ENCODE measurements around the gene GJC1.
A peak's percentile ranks its signal among the peaks of the same experiment; 100 is the strongest.

DNA sequence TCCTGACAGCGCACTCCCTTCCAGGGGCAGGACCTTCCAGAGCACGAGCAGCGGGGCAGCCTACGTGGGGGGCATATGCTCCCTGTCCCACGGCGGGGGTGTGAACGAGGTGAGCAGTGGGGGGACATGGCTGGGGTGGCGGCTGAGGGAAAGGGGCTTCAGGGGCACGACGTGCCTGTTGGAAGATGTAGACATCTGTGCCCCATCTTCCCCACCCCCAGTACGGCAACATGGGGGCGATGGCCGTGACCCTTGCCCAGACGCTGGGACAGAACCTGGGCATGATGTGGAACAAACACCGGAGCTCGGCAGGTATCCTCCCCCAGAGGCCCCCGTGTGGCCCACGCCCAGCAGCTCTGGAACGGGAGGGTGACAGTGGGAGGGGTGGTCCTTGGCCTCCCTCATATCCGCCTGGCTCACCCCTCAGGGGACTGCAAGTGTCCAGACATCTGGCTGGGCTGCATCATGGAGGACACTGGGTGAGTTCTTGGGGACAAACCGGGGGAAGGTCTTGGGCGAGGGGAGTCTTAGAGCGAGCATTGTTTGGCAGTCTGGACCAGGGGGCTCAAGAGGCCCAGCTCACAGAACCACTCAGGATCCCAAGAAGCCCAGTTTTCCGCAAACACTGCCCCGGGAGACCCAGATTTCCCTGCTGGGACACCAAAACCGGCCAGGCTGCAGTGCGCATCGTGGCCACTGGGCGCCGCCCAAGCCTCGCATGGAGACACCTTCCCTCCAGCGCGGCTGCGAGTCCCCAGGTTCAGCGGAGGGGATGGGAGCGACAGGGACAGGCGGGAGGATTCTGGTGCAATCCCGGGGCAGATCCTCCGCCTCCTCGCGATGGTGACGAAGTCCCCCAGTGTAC, 55.6 kb downstream of the GJC1 start:
- TF ChIP-seq, protein P1, sequence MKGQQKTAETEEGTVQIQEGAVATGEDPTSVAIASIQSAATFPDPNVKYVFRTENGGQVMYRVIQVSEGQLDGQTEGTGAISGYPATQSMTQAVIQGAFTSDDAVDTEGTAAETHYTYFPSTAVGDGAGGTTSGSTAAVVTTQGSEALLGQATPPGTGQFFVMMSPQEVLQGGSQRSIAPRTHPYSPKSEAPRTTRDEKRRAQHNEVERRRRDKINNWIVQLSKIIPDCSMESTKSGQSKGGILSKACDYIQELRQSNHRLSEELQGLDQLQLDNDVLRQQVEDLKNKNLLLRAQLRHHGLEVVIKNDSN (CRISPR knock-in tag; IDR thresholded peaks at IDR 0.05), result no peak
- TF ChIP-seq, protein P2, sequence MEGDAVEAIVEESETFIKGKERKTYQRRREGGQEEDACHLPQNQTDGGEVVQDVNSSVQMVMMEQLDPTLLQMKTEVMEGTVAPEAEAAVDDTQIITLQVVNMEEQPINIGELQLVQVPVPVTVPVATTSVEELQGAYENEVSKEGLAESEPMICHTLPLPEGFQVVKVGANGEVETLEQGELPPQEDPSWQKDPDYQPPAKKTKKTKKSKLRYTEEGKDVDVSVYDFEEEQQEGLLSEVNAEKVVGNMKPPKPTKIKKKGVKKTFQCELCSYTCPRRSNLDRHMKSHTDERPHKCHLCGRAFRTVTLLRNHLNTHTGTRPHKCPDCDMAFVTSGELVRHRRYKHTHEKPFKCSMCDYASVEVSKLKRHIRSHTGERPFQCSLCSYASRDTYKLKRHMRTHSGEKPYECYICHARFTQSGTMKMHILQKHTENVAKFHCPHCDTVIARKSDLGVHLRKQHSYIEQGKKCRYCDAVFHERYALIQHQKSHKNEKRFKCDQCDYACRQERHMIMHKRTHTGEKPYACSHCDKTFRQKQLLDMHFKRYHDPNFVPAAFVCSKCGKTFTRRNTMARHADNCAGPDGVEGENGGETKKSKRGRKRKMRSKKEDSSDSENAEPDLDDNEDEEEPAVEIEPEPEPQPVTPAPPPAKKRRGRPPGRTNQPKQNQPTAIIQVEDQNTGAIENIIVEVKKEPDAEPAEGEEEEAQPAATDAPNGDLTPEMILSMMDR (IDR thresholded peaks at IDR 0.05 in 2 of 3, conservative IDR thresholded peaks at IDR 0.05 in 1 of 3; ENCODE audit: insufficient read depth in 2 of 3, low read depth in 1 of 3, low read length in 3 of 3), result peak; percentile 96 to 99 (median 96)
- TF ChIP-seq, protein P3, sequence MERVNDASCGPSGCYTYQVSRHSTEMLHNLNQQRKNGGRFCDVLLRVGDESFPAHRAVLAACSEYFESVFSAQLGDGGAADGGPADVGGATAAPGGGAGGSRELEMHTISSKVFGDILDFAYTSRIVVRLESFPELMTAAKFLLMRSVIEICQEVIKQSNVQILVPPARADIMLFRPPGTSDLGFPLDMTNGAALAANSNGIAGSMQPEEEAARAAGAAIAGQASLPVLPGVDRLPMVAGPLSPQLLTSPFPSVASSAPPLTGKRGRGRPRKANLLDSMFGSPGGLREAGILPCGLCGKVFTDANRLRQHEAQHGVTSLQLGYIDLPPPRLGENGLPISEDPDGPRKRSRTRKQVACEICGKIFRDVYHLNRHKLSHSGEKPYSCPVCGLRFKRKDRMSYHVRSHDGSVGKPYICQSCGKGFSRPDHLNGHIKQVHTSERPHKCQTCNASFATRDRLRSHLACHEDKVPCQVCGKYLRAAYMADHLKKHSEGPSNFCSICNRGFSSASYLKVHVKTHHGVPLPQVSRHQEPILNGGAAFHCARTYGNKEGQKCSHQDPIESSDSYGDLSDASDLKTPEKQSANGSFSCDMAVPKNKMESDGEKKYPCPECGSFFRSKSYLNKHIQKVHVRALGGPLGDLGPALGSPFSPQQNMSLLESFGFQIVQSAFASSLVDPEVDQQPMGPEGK (CRISPR knock-in tag; IDR thresholded peaks at IDR 0.05; ENCODE audit: borderline replicate concordance), result no peak
- TF ChIP-seq JUND (IDR thresholded peaks at IDR 0.05; ENCODE audit: borderline replicate concordance, low read depth, low read length) (peak; percentile 16; the same call in 1 of the 2 replicates), JUND (tag; IDR thresholded peaks at IDR 0.05; ENCODE audit: borderline replicate concordance, low read depth, low read length) (no peak; the same call in 2 of the 3 replicates), RAD21 (CRISPR knock-in tag; conservative IDR thresholded peaks at IDR 0.05 in 1 of 2, IDR thresholded peaks at IDR 0.05 in 1 of 2) (peak; percentile 82 to 91), CHD1 (IDR thresholded peaks at IDR 0.05; ENCODE audit: low read length) (no peak), MYC (IDR thresholded peaks at IDR 0.05; ENCODE audit: low read depth, low read length) (peak; percentile 45; the same call in 1 of the 2 replicates), MYC (CRISPR knock-in tag; IDR thresholded peaks at IDR 0.05; ENCODE audit: borderline replicate concordance, low read depth) (no peak), BACH1 (tag; IDR thresholded peaks at IDR 0.05) (no peak), ZNF41 (CRISPR knock-in tag; conservative IDR thresholded peaks at IDR 0.05) (no peak), NFYB (IDR thresholded peaks at IDR 0.05; ENCODE audit: extremely low read depth, insufficient read length) (no peak), HDAC6 (IDR thresholded peaks at IDR 0.05; ENCODE audit: low read depth, low read length) (no peak), POLR2A (conservative IDR thresholded peaks at IDR 0.05) (no peak)
